ENCODE results near the gene BRD3.
A peak's percentile ranks its signal among the peaks of the same experiment; 100 is the strongest.

BRD3 gene

DNA sequence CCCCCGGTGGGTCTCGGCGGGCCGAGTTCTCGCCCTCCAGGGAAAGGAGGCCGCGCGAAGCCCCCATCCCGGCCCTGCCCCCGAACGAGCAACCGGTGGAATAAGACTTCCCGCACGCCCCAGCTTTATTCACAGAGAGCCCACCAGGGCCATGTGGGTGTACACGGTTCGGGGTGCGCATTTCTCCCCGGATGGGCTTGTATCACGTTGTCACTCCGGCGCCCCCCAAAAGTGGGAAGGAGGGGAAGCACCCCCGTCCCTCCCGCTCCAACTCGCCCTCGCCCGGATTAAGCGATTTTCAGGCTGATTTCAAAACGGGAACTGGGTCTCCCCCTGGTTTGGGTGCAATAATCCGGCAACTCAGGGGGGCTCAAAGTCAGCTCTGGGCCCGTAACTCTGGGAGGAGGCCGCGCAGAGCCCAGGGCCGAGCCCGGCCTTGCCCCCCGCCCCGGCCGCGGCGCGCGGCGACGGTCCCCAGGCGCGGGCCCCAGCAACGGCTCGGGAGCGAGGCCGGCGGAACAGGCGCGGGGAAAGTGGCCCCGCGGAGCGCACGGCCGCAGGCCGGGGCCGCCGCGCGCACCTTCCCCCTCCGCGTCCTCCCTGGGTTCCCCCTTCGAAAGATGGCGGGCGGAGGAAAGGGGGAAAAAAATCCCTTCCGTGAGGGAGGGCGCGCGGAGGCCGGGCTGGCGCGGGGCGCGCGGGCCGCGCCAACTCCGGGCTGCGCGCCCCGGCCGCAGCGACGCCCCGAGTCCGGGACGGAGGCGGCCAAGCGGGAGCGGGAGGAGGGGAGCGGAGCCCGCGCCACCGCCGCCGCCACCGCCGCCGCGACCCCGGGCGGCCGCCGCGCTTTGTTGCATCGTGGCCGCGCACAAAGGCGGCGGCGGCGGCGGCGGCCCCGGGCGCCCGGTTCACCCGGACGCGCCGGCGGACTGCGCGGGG is 644 bp downstream of the BRD3 start:
- peak; percentile 69 for DNase-seq (ENCODE audit: low read depth, low spot score)

DNA sequence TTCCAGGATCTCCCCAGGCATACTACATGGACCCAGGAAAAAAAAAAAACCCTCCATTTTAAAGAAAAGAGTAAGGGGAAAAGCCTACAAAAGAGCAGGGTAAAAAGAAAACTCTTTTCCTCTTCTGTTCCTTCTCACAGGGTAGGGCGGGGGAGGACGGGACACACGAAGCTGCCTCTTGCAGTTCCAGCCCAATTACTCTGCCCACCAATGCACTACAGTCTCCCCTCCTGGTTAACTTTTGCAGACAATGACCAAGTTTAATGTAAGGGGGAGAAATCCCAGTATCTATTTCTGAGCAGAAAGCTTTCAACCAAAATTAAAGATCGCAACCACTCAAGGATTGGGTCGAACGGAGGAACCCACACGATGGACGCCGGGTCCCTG is 1.3 kb downstream of the BRD3 start:
- peak; percentile 45 for DNase-seq (ENCODE audit: low read depth, low spot score)

DNA sequence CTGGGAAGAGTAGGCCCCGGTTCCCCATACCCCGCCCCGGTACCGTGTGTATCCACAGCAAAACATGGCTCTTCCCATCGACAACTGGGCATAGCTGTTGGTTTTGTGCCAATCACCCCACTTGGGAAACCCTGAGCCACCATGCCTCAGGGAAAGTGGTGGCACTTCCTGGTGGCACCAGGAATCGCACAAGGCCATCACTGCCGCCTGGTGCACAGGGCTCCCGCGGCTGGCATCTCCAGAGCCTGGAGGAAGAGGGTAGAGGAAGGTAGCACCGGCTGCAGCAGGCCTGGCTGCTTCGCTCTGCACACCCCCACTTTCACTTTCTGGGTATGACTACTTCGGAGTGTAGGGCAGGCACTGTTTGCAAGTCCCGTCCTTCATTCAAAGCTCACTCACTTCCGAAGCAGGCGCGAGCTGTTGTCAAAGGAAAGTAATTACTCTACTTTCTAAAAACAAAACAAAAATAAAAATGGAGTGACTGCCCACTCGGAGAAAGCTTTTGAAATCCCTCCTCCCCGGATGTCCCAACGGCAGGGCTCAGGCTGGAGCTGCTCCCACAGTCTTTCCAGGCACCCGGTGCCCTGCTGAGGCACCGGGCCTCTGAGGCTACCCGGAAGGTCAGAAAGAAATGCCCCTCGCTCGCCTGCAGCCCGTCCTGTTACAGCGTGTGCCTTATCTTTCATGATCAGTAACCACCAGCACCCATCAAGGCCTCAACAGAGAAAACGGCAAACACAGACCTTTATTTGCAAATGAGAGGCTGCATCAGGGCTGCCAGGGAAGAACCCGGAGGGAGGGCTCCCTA is 2.0 kb downstream of the BRD3 start:
- peak; percentile 61 for DNase-seq (ENCODE audit: low read depth, low spot score)

DNA sequence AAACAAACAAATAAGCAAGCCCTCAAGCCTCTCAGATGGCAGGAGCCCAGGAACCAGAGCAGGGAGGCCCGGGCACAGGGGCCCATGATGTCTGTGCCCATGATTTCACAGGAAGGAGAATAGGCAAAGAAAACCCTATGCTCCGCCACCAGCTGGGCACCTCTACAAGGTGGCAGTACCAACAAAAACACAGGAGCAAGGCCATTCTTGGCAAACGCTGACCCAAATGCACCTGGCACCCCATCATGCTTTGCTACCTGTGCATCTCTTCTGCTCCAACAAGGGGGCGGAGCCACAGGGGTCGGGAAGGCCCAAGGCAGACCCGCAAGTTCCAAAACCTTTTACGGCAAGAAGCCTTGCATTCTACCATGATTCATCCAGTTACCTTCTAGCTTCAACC is 3.1 kb downstream of the BRD3 start:
- no peak for DNase-seq (ENCODE audit: low read depth, low spot score)

DNA sequence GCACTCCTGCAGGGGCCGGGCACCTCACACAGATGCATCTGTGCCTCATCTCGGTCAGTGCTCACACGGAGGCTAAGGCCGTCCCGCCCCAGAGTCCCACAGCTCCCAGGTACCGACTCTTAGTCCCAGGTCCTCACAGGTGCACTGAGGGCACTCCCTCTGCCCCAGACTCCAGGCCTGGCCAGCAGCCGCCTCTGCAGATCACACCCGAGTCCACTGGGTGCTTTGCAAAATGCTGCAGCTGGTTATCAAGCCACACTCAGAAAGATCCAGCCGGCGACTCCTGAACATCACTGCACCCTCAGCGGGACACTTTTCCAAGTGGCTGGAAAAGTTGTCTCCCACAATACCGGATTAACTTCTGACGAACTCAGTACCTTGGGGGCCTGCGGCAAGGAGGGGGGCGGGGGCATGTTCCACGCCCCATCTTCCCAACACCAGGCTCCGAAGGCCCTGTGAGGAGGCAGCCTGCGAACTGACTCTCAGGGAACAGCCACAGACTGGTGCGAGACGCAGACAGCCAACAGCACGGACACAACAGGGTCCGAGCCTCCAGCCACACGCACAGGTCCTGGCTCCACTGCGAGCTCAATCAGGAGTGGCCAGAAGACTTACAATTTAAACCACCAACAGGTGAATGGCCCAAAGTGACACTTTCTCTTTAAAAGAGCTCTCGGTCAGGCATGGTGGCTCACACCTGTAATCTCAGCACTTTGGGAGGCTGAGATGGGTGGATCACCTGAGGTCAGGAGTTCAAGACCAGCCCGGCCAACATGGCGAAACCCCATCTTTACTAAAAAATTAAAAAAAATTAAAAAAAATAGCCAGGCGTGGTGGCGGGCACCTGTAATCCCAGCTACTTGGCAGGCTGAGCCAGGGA is 4.0 kb downstream of the BRD3 start:
- DNase-seq (ENCODE audit: low read depth, low spot score) = no peak

DNA sequence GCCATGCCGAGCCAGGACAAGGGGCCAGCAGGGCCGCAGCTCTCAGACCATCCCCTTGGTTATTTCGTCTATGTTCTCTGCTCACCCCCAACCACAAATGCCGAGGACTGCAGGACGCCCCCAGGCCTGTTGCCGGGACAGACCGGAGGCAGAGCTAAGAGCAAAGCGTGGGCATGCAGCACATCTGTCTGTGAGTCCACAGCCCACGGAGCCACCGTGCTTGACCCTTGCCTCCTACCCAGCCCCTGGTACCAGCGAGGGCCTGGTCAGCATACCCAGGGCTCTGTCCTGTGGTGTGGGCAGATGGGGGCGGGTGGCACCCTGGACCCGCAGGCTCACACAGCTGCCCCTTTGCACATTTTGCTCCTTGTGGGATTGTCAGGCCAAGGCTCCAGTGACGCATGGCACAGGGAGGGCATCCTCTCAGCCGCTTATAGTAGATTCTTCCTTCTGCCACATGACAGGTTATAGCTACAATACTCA is 4.7 kb downstream of the BRD3 start:
- DNase-seq (ENCODE audit: low read depth, low spot score) = no peak

DNA sequence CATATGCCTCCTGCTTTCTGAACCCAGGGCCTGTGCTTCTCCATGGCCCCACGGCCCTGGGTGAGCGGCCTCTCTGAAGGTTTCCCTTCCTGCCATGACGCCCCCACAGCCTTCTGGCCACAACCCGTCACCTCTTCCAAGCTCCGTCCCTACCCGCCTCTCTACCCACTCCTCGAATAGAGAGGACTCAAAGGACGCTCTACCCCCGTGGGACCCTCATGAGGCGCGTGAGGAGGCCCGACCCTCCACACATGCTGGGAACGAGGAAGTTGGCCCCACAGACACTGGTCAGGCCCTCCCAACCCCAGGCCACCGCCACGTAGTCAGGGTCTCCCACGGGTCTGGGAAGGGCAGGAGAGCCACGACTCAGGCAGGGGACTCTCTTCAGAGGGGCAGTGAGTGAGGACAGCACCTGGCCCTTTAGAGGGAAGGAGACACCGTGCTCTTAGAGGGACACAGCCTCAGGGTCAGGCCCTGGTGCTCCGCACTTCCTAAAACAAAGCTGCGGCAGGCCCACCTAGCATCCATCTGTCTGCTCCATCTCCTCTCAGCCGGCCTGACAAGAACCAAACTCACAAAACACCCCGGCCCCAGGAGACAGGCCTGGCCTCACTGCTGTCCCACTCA is 5.3 kb downstream of the BRD3 start:
- DNase-seq (ENCODE audit: low read depth, low spot score) = no peak

DNA sequence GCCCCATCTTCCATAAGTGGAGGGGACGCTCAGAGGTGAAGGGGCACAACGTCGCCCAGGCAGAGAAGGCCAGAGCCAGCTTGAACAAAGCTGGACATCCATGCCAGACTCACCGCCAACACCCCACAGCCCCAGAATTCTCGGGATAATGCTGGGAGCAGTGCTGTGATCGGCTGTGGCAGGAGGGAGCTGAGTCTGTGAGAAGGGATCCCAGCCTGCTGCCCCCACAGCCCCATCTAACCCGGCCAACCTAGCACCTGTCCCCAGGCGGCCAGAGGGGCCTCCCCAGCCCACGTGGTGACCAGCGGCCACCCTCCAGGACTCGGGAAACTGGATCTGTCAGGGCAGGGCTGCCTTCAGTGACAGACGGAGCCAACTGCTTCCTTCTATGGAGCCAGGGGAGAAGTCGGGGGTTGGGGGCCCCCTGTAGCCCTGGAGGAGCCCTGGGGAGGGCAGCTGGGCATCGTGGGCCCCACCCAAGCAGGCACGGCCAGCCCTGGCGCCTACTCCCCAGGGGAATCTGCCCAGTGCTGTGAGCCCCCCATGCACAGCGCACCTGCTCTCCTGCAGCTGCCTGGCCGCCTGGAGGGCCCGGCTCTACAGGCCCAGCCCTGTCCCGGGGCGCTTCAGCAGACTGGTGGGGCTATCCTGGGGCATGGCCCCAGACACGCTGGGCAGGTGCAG is 6.0 kb downstream of the BRD3 start:
- no peak for DNase-seq (ENCODE audit: low read depth, low spot score)

DNA sequence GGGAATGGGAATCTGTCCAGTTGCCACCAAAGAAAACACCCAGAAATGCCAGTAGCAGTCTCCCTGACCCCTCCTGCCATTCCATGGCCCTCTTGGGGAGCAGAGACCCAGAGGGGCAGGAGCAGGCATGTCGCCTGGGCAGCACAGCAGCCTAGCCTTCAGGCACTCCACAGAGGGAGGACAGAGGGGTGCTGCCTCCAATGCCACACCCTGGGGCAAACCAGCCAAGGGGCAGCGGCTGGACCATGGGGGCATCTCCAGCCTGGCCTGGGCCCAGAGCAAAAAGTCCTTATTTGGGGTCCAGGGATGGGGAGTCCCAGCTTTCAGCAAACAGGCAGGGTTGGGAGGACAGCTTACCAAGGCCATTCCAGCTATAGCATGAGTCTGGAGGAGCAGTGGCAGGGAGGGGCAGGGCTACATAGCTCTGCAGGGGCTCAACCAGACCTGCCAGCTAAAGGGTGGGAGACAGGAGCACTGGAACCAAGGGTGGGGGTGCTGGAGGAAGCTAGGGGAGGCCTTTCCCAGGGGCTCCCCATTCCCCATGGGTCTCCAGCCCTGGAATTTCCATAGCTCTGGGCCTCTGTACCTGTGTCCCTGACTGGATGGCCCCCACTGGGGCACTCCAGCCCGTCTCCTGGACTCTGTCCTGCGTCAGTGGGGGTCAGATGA is 6.7 kb downstream of the BRD3 start:
- no peak for DNase-seq (ENCODE audit: low read depth, low spot score)

DNA sequence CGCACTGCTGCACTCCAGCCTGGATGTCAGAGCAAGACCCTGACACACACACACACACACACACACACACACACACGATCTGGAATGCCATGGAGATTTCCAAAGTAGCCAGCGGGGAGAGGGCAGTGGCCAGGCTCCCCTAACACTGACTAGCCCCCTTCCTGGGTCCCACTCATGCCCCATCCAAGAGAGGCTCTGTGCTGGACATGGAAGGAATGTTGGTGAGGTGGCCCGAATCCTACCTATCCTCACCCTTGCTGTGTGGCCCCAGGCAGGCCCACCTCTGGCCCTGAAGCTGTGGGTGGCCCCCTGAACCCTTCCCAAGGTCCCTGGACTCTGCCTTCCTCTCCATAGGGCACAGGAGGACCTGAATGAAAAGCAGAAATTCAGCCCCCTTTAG is 7.3 kb downstream of the BRD3 start:
- no peak for DNase-seq (ENCODE audit: low read depth, low spot score)

DNA sequence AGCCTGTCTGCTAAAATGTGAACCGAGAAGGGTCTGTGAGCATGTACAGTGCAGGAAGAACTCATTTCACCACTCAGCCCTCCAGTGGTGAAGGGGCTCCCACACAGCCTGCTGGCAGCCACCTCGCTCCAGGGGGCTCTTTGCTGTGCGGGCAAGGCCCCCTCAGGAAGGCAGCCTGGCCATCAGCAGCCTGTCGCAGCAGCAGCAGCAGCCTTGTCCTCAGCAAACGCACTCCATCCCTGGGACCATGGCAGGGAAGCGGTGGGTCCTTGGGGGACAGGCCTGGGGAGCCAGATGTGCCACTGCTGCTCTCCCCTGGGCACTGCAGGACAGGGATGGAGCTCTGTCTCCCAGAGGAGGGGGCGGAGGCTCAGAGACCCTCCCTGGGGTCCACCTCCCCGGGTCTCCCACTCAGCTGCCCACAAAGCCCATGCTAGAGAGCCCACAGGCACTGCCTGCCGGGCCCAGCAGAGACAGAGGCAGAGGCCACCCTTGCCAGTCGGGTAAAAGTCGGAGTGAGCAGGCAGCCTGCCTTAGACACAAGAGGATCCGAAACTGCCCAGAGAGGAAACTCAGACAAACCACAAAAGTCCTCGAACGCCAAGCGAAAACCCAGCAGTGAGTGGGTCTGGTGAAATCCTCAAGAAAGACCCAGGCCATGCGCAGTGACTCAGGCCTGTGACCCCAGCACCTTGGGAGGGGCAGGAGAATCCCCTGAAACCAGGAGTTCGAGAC is 8.0 kb downstream of the BRD3 start:
- no peak for DNase-seq (ENCODE audit: low read depth, low spot score)

DNA sequence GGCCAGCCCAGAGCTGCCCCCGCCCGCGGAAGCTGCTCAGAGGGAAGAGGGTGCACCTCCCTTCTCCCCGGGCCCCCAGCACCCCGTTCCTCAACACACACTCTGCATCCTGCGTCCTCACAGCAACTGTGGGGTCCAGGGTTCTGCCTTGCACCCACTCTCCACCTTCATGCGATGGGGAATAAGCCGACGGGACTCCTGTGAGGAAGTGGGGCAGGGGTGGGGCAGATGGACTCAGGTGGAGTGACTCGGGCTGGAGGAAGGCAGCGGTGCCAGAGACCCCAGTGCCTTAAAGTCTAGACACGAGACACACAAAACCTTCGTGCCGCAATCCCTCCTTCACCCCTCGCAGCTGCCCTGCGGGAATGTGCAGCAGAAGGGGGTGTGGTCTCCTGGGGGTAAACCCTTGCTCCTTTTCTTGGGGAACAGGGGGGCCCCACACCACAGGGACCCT is 8.6 kb downstream of the BRD3 start:
- DNase-seq (ENCODE audit: low read depth, low spot score) = no peak

DNA sequence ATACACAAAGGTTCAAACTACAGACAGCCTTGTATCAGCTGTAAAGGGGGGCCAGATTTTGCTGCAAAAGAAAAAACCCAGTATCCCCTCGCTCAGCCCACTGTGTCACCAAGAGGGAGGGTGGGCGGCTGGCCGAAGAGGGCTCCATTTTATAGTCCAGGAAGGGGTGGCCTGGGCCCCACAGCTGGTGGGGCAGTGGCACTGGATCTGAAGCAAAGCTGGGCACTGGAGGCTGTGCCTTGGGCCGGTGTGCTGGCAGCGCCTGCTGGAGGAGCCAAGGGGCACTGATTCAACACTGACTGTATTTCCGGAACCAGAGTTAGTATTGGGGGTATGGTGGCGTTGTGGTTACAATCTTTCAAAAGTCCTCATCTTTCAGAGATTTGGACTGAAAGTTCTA is 9.1 kb downstream of the BRD3 start:
- peak; percentile 20 for DNase-seq (ENCODE audit: low read depth, low spot score)

DNA sequence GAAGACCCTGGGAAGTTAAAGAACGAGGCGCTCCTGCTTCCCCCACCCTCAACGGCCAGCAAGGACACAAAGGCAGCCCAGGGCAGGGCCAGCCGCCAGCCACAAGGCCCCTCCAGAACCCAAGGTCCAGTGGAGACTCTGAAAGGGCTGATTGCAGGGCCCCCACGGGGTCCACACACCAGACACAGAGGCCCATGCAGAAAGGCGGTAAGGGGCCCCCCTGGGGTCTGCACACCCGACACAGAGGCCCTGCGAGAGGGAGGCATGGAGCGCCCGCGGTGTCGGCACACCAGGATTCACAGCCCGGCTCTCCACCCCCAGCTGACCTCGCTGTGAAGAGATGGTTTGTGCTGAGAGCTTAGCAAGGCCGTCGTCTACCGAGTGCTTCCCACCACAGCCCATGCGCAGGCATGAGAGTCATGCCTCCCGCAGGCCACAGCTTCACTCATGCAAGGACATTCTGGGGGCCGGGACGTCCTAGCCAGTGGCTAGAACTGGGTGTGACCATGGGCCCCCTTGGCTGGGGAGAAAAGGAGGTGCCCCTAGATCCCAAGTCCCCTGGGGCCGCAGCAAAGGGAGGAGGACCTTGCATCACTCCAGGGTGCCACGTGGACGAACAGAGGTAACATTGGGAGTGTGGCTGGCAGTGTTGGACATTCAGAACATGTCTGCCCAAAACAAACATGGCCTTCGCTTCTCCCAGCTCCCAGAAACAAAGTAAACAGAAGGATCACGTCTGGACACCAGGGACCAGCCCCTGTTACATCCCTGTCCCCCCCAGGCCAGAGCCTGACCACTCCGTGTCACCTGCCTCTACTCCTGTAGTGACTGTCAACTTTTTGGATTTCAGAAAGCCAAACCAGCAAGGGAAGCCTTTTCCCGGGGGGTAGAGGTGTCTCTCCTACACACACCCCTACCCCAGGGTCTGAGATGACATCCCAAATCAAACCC is 9.8 kb downstream of the BRD3 start:
- peak; percentile 34 for DNase-seq (ENCODE audit: low read depth, low spot score)

DNA sequence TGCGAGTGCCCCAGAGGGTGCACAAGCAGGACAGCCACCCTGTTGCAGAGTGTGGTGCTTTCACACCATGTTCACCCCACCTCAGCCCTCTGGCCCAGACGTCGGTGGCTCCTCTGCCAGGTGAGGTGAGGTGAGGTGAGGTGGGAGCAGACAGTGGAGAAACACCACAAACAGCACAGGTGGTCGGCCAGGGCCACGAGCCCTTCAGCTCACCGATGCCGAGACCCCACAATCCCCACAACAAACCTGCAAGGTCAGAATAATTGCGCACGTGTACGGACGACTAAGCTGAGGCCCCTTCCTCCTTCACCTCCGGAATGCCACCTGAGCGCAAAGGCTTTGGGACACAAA is 10.5 kb downstream of the BRD3 start:
- DNase-seq (ENCODE audit: low read depth, low spot score) = no peak

DNA sequence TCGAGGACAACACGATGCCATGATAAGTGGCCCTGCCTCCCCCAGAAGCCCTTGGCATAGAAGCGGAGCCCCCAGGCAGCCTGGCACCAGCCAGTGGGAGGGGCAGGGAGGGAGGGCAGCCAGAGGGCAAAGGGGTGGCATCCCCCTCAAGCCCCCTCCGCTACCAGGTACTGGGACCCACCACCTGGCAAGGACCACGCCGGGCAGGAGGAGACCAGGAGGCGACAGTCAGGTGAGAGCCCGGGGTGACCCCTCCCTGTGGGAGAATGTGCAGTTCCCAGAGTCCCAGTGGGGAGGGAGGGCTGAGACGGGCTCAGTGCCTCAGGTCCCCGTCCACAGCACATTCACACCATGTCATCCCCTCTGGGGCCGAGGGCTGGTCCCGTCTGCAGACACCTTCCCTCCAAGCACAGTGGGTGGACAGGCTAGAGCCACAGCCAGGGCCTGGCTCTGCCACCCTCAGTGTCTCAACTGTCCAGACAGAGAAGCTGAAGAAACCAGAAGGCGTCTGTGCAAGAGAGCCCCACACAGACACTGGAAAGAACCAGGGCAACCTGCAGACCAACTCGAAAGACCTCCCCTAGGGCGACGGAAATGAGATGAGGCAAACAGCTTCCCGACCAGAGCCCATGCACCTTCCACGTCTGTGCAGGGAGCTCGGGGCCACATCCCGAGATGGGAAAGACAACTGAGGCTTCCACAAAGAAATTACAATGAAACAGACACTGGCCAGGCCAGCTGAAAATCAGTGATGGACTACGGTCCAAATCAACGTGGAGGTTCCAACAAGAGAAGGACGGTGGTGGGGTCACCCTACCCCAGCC is 11.1 kb downstream of the BRD3 start:
- no peak for DNase-seq (ENCODE audit: low read depth, low spot score)

DNA sequence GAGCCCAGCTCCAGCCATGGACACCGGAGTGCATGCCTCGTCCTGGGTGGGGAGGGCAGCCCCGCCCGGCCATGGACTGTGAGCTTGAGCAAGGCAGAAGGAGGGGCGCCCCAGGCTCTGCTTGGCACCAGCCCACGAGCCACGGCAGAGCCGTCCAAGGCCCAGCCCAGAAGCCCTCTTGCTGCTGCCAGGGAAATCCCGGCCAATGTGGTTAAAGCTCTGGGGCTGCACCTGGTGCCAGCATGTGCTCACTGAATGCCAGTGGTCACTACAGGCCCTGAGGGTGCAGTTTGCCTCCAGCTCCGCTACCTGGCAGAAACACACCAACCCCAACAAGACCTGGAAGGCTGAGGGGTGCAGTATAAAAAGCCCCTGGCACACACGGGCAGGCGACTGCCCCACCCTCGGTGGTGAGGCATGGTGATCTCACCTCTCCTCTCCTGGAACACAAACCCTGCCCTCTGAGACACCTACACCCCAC is 11.8 kb downstream of the BRD3 start:
- peak; percentile 92 for DNase-seq (ENCODE audit: low read depth, low spot score)
